HG02970 (cell line): ENCODE measurements around the gene SLC2A8.

ENCODE experiments used
- ATAC-seq: cut with Tn5 transposase; IDR thresholded peaks from one replicate; pipeline ENCODE4 v1.9.1; 2021; ENCODE audit warnings: mild to moderate bottlenecking, moderate library complexity, moderate number of reproducible peaks; ENCODE audit not compliant: unreplicated experiment, low FRiP score

Gene SLC2A8

DNA sequence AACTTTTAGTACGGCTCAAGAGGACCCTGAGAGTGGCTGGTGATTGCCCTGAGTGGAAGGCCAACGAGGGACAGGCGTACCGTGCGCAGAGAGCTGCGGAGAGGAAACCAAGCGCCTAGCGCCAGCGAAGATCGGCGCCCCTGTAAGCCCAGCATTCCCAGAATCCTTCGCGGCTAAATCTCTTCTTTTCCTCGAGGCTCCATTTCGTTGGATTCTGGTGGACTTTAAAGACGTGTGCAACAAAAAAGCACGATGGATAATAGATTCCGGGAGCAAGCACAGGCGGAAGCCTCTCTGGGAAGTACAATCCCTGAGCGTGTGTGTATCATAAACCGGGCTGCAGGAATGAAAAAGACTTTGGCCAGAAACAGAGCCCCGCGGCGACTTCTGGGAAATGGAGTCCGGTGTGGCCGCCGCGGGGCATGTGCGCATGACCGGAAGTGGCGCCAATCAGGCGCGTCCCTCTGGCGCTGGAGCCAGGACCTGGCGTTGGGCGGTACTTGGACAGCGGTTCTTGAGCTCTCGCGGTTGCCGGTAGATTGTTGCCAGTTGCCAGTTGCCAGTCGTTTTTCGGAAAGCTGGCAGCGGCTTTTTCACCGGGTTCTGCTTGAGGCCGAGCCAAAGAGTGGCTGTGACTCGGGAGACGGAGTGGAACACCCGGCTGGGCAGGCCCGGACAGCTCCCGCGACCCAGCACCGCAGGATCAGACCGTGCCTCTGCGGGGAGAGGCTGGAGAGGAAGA lies 27.1 kb downstream of the SLC2A8 start, which contains the start of gene ZNF79:
Gene ZNF79 (plus strand): TSS at position 449 of the 742 bp plus-strand sequence. CDS start 406 bp downstream, outside the sequence.
- peak; percentile 86 for ATAC-seq

DNA sequence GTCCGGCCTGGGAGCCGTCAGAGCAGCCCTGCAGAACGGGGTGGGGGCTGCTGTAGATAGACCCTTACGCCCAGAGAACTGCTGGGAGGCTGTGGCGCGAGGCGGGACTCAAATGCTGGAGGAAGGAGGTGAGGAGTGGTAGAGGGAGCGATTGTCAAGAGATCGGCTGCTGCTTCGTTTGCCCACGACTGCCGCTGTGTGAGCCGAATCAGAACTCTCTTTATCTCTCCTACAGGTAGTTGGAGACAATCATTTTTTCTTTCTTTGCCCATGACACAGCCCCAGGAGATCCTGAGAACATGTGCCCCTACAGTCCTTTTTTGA lies 27.7 kb downstream of the SLC2A8 start:
- ATAC-seq = no peak

DNA sequence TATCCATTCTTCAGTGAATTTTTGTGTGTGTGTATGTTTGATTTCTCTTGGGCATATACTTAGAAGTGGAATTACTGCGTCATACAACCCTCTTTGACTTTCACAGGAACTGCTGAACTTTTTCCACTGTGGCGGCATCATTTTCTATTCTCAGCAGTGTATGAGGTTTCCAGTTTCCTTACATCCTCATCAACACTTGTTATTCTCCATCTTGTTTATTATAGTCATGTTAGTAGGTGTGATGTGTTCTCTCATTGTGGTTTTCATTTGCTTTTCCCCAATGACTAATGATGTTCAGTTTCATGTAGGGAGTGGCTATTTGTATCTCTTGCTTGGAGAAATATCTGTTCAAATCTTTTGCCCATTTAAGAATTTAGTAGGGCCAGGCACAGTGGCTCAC lies 29.8 kb downstream of the SLC2A8 start:
- ATAC-seq = no peak

DNA sequence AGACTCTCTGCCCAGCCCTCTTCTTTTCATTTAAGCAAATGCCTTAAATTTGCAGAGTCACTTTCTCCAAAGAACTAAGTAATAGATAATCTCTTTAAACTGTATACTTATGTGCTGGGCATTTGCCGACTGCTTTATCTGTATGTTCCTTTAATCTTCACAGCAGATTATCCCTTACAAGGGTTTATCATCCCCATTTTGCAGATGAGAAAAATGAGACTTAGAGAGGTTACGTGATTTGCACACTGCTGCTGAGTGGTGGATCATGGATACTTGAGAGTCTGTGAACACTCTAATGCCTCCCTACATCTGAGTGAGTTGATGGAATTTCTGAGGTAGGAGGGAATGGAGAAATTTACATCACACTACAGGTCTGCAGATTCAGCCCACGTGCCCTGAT lies 31.4 kb downstream of the SLC2A8 start:
- ATAC-seq = no peak

DNA sequence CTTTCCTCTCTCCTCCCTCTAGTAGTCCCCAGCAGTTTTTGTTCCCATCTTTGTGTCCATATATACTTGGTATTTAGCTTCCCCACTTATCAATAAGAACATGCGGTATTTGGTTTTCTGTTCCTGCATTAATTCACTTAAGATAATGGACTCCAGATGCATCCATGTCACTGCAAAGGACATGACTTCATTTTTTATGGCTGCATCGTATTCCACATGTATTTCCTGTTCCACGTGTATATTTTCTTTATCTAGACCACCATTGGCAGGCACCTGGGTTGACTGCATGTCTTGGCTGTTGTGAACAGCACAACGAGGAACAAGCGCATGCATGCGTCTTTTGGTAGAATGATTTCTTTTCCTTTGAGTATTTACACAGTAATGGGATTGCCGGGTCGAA lies 33.4 kb downstream of the SLC2A8 start:
- ATAC-seq = no peak

DNA sequence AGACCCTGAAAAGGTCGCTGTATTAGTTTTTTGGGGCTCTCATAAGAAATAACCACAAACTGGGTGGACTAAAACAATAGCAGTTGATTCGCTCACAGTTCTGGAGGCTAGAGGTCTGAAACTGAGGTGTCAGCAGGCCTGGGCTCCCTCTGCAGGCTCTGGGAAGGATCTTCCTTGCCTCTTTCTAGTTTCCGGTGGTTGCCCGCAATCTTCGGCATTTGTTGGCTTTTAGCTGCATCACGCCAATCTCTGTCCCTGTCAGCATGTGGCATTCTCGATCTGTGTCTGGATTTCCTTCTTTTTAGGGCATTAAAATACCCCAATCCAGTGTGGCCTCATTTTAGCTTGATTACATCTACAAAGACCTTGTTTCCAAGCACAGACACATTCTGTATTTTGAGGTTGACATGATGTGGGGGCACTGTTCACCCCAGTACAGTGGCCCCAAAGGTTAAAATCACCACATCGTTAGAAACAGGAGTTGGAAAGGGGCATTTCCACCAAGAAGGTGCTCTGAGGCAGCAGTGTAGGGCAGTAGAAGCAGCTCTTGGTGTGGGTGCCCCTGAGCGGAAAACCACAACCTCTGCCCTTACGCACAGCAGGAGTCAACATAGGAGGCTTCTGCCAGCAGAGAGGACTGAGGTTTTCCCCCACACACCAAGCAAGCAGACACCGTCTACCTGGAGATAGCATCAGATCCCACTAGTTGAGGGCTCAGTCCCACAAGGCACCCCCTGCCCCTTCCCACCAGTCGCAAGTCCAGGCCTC lies 40.7 kb downstream of the SLC2A8 start:
- no peak for ATAC-seq

DNA sequence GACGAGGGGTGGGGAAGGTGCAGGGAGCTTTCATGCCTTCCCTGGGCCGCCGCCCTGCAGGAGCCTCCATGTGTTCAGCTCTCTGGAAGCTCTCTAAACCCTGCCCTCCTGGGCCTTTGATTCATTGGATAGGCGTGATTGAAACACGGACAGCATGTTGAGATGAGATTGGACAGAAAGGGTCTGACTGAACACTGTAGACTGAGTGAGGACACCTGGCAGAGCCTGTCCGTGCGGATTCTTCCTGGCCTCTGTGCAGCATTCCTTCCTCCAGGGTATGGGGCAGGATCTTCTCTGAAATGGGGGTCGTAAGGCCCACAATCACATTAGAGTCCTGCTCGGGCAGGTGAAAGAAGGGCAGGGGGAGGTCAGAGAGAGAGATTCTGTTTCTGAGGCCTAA lies 41.4 kb downstream of the SLC2A8 start:
- no peak for ATAC-seq

DNA sequence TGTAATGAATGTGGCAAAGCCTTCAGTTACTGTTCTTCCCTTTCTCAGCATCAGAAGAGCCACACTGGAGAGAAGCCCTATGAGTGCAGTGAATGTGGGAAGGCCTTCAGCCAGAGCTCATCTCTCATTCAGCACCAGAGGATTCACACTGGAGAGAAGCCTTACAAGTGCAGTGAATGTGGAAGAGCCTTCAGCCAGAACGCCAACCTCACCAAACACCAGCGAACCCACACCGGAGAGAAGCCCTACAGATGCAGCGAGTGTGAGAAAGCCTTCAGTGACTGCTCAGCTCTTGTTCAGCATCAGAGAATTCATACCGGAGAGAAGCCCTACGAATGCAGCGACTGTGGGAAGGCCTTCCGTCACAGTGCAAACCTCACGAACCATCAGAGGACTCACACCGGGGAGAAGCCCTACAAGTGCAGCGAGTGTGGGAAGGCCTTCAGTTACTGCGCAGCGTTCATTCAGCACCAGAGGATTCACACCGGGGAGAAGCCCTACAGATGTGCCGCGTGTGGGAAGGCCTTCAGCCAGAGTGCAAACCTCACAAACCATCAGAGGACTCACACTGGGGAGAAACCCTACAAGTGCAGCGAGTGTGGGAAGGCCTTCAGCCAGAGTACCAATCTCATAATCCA lies 47.4 kb downstream of the SLC2A8 start:
- ATAC-seq = no peak

DNA sequence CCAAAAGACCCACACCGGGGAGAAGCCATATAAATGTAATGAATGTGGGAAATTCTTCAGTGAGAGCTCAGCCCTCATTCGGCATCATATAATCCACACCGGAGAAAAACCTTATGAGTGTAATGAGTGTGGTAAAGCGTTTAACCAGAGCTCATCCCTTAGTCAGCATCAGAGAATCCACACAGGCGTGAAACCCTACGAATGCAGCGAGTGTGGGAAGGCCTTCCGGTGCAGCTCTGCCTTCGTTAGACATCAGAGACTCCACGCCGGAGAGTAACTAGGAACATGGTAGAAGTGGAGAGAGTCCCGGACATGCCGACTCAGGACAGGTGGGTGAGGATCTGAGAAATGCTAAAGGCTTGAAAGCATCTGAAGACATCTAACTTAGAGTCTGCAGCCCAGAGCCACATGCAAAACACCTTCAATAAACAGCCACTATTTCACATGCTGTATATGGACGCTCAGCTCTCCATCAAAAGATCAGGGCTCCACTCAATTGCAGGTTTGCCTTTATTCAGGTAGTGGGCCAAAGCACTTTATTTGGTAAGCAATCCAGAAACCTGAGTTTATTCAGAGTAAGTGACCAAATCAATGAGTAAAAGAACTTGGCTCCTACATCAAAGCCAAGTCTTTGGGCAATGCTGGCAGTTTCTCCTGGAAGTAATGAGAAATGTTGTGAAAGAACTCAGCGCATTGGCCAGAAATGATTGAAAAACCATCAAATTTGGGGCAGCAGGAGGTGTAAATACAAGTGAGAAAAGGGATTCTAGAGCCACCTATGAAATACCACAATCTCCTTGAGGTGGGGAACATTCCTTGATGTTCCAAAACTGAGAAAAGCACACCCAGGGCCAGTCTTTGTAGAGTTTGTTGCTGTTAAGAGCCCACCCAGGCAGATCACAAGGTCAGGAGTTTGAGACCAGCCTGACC lies 48.2 kb downstream of the SLC2A8 start:
- no peak for ATAC-seq

DNA sequence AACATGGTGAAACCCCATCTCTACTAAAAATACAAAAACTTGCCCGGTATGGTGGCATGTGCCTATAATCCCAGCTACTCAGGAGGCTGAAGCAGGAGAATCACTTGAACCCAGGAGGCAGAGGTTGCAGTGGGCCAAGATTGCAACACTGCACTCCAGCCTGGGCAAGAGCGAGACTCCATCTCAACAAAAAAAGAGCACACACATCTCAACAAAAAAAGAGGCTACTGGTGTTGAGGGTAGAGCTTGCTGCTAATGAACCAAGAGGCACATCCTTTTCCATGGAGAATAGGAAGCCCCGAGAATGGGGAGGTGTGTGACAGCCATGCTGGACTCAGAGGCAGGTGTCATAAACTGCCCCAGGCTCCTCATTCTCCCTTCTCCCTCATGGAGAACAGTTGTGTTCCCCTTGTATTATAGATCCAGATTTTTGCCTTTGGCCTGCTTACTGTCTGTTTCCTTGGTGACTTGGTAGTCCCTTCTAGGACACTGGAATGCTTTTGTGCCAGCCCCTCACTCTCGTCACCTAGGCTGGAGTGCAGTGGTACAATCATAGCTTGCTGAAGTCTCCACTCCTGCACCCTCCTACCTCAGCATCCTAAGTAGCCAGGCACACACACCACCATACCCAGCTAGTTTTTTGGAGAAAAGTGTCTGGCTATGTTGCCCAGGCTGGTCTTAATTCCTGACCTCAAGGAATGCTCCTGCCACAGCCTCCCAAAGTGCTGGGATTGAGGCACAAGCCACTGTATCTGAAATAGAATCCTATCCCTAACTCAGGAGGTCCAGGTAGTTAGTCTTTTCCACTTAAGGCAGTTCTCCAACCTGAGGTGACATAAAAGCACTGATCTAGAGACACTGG lies 49.1 kb downstream of the SLC2A8 start:
- ATAC-seq = no peak

DNA sequence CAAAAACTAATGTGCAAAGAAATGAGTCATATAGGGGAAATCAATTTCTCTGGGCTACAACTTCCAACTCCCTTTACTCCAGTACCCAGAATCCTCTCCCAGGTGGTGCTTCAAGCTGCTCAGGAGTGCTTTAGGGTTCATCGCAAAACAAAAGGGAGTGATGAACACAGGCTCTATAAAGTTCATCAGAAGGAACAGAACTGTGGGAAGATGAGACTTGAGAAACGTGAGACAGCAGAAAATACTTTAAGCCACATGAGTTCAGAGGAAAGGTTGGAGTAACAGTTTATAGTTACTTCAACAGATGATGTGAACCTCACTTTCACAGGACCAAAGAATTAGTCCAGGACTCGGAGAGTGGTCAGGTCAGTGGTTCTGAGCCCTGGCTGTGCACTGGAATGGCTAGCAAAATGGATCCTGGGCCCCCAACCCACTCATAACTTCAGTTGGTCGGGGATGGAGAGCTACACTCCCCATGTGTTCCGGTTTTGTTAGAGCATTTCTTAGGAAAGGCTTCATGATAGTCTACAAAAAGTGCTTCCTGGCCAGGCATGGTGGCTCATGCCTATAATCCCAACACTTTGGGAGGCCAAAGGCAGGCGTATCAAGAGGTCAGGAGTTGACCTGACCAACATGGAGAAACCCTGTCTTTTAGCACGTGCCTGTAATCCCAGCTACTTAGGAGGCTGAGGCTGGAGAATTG lies 49.9 kb downstream of the SLC2A8 start:
- no peak for ATAC-seq

DNA sequence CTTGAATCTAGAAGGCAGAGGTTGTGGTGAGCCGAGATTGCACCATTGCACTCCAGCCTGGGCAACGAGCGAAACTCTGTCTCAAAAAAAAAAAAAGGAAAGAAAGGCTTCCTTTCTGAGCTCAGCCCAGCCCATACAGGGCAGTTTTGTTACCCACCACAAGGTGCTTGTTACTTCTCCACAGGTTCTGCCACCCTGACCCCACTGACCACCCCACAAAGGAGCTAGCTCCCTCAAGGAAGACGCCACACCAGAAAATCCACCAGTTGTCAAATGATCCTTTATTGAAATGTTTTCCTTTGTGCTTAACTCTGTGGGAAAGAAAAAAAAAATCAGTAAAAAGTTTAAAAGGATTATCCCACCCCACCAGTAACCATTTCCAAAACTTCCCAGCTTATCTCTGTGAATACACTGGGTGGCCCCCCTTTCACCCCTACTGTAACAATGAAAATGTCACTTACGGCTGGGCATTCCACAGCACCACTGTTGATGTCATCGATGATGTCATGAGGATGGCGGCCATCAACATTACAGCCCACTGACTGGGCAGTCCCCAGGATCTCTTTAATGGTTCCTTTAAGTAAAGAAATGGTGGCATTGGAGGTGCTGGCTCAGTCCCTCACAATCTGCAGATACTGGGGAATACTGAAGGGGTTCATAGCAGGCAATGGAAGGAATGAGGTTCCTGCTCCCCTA lies 50.6 kb downstream of the SLC2A8 start:
- ATAC-seq = no peak

DNA sequence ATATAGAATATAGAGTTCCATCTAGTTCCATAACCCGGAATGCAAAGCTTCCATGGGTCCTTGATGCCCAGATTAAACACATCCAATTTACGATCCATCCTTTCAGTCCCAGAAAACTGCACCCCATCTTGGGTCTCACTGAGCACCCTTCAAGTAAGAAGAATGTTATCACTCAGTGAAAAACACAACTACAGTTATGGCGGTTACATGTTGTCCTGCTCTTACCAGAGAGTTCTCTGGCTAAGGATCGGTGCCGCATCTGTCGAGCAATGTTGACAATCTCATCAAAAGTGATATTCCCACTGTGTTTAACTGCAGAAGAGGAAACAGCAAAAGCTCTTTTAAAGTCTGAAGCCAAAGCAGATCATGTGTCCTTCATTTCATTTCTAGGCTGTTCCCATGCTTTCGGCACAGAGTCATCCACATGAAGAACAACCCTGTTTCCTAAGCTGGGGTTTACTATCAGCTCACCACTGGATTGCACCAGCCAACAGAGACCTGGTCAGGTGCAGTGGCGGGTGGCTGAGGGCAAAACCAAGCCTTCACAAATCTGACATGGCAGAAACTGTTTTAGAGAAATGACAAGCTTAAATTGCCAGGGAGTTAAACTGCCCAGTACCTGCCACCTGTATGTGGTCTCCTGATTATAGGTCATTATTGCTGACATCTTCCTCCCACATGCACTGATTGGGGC lies 51.3 kb downstream of the SLC2A8 start:
- ATAC-seq = no peak

DNA sequence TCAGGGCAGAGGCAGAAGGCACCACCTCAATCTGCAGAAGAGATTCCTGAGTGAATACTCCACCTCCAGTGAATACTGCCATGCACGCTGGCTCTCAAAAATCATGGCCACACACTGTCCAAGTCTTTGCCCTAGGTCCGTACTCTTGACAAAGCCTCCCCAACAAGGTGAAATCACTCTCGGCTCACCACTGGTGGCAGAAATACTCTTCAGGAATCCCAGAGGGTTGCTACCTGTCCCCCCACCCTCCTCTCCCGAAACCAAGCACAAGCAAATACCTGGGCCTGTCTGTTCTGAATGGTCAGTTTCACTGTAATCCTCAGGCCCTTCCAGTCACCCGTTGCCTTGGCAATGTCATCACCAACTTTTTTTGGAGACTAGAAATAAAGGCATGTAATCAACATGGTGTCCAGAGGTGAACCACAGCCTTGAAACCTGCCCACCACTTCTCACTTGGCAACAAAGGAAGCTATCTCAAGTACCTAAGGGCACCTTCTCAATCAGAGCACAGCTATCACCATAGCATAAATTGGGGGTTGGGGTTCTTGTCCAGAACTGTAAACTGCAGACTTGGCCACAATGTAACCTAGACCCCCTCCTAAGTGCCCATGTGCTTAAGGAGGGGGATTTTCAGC lies 52.5 kb downstream of the SLC2A8 start:
- ATAC-seq = no peak

DNA sequence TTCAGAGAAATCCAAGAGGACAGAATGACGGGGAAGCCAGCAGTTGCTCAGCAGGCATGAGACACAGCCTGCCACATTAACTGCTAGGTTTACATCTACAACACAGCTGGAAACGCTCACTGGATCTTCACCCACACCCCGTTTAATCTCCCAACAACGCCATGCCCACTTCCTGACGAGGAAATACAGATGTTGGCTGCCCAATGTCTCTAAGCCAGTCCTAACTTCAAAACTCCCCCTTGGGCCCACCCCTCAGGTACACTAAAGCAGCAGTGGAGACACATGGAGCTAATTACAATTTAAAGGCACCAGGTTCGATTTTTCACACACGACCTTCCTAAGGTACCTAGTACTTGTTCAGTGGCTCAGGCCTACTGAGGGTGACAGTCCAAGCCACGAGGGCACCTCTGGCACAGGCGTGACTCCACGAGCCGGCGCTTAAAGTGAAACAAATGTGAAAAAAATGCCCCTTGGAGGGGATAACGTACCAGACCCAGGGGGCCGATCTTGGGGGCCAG lies 53.3 kb downstream of the SLC2A8 start:
- ATAC-seq = no peak

DNA sequence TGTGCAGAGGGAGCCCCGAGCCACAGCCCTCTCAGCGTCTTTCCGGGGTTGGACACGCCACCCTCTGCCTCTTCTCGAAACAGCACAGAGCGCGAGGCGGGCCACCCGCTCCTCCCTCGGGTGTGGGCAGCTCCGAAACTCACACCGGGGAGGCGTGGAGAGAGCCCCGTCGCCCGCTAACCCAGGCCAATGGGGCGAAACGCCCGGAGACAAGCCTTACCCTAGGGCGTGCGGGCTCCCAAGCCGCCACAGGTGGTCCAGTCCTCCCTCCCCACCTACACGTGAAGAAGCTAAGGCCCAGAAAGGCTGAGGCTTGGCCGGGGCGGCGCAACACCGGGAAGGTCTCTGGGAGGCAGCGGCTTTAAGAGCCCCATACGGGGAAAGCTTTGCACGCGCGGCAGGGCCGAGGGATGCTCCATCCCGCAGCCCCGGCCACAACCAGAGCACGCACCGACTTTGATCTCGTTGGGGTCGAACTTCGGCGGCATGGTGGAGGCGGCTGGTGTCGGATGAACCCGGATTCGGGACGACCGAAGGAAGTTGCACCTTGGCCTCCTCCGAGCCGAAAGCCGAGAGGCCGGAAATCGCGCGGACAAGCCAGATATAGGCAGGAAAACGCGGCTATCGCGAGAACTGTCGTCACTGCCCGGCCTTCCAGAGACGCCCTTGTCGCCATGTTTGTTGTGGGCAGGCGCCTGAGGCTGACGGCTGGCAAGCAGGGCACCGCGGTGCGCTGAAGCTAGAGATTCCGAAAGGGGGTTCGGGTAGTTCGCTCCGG lies 54.0 kb downstream of the SLC2A8 start, which contains the start of the genes LRSAM1 and RPL12:
Gene LRSAM1 (plus strand): TSS at position 681 of the 778 bp plus-strand sequence. CDS start 3,018 bp downstream, outside the sequence.
Gene RPL12 (minus strand): TSS at position 577 of the 778 bp plus-strand sequence. CDS start 89 bp downstream, at position 488.
- ATAC-seq = peak; percentile 71
